ENCODE data around the gene LAMB1.

Gene LAMB1

DNA sequence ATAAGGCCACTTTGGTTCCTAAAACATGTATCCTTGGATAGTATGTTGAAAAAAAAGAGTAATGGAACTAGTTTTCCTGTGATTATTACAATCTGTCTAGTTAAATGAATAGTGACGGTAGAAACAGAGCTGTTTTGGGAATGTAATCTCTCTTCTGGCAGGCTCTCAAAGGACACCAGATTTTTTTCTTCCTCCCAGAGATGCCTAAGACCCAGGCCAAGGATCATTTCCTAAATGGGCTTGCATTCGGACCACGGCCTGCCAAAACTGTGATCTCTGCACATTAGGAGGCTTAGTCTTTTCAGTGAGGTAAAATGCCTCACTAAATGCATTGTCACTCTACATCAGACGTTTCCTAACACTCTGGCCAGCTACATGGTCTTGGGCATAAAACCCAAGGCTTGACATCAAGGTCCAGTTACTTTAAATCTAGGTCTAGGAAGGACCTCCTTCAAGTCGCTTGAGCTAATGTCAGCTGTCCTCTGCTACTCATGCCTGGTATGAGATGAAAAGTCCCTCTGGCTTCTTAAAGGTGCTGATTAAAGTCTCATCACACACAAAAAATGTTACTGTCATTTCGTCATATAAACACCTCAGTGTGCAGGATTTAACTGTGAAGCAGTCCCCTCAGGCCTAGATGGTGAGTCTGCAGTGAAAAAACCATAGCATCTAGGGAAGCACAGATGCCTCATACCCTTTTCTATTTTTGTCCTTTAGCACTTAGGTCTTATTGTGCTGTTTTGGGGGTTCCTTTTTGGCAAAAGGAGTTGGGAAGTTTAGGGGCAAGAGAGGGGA lies 64.3 kb downstream of the LAMB1 start:
- H3K4me3 ChIP-seq (ENCODE audit: low read length in 2 of 2), result no peak overlapping the region
- H3K9me3 ChIP-seq (ENCODE audit: control insufficient read depth in 2 of 2, low read length in 2 of 2), result no peaks in the 10 kb centered on the region
- peaks cover 26 to 29% of the 10 kb centered on the region in 2 donors for H3K36me3 ChIP-seq (ENCODE audit: control insufficient read depth in 2 of 2, insufficient read depth in 2 of 2, low read length in 2 of 2)
- peak overlapping the region; percentile 35 to 53 for H3K27ac ChIP-seq (ENCODE audit: low read depth in 2 of 2, low read length in 2 of 2)
- peaks cover 0 to 3% of the 10 kb centered on the region in 2 donors for H3K4me1 ChIP-seq (ENCODE audit: control insufficient read depth in 2 of 2, insufficient read depth in 2 of 2, low read length in 2 of 2)
- H3K9ac ChIP-seq (ENCODE audit: low read depth in 1 of 2, low read length in 2 of 2), result no peak overlapping the region
- no peaks in the 10 kb centered on the region for H3K27me3 ChIP-seq (ENCODE audit: control insufficient read depth in 2 of 2, insufficient read depth in 2 of 2, low read length in 2 of 2)

DNA sequence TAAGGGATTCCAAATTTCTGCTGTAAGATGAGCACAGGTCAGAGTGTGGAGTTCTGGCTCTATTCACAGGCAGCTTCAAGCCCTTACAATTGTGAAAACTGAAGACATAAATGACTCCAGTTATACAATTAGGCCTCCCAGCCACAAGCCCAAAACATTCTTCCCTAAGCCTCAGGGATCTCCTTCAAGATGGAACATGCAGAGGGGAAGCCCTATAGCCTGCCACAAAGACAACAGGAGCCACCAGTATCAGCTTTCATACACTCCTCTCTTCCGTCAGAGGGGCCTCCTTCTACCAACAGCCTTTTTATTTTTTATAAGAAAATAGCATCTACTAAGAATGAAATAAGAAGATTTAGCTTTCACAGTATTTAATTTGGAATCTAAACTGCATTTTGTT lies 65.4 kb downstream of the LAMB1 start:
- peaks cover 0 to 3% of the 10 kb centered on the region in 2 donors for H3K4me1 ChIP-seq (ENCODE audit: control insufficient read depth in 2 of 2, insufficient read depth in 2 of 2, low read length in 2 of 2)
- no peak overlapping the region for H3K4me3 ChIP-seq (ENCODE audit: low read length in 2 of 2)
- no peak overlapping the region for H3K9ac ChIP-seq (ENCODE audit: low read depth in 1 of 2, low read length in 2 of 2)
- H3K27ac ChIP-seq (ENCODE audit: low read depth in 2 of 2, low read length in 2 of 2), result no peak overlapping the region
- H3K9me3 ChIP-seq (ENCODE audit: control insufficient read depth in 2 of 2, low read length in 2 of 2), result no peaks in the 10 kb centered on the region
- H3K36me3 ChIP-seq (ENCODE audit: control insufficient read depth in 2 of 2, insufficient read depth in 2 of 2, low read length in 2 of 2), result peaks cover 24 to 34% of the 10 kb centered on the region in 2 donors
- no peaks in the 10 kb centered on the region for H3K27me3 ChIP-seq (ENCODE audit: control insufficient read depth in 2 of 2, insufficient read depth in 2 of 2, low read length in 2 of 2)

GRCh38 chr7:107936312-107936711 lies 66.6 kb downstream of the LAMB1 start:
- H3K4me3 ChIP-seq (ENCODE audit: low read length in 2 of 2), result no peak overlapping the region
- no peaks in the 10 kb centered on the region for H3K9me3 ChIP-seq (ENCODE audit: control insufficient read depth in 2 of 2, low read length in 2 of 2)
- peaks cover 27 to 38% of the 10 kb centered on the region in 2 donors for H3K36me3 ChIP-seq (ENCODE audit: control insufficient read depth in 2 of 2, insufficient read depth in 2 of 2, low read length in 2 of 2)
- H3K27me3 ChIP-seq (ENCODE audit: control insufficient read depth in 2 of 2, insufficient read depth in 2 of 2, low read length in 2 of 2), result no peaks in the 10 kb centered on the region
- no peak overlapping the region for H3K9ac ChIP-seq (ENCODE audit: low read depth in 1 of 2, low read length in 2 of 2)
- H3K27ac ChIP-seq (ENCODE audit: low read depth in 2 of 2, low read length in 2 of 2), result no peak overlapping the region
- peaks cover 0 to 3% of the 10 kb centered on the region in 2 donors for H3K4me1 ChIP-seq (ENCODE audit: control insufficient read depth in 2 of 2, insufficient read depth in 2 of 2, low read length in 2 of 2)

GRCh38 chr7:107934991-107935770 lies 67.8 kb downstream of the LAMB1 start:
- H3K27ac ChIP-seq (ENCODE audit: low read depth in 2 of 2, low read length in 2 of 2), result no peak overlapping the region
- H3K27me3 ChIP-seq (ENCODE audit: control insufficient read depth in 2 of 2, insufficient read depth in 2 of 2, low read length in 2 of 2), result no peaks in the 10 kb centered on the region
- no peaks in the 10 kb centered on the region for H3K9me3 ChIP-seq (ENCODE audit: control insufficient read depth in 2 of 2, low read length in 2 of 2)
- H3K4me3 ChIP-seq (ENCODE audit: low read length in 2 of 2), result no peak overlapping the region
- H3K36me3 ChIP-seq (ENCODE audit: control insufficient read depth in 2 of 2, insufficient read depth in 2 of 2, low read length in 2 of 2), result peaks cover 30 to 31% of the 10 kb centered on the region in 2 donors
- H3K9ac ChIP-seq (ENCODE audit: low read depth in 1 of 2, low read length in 2 of 2), result no peak overlapping the region
- H3K4me1 ChIP-seq (ENCODE audit: control insufficient read depth in 2 of 2, insufficient read depth in 2 of 2, low read length in 2 of 2), result peaks cover 0 to 3% of the 10 kb centered on the region in 2 donors

DNA sequence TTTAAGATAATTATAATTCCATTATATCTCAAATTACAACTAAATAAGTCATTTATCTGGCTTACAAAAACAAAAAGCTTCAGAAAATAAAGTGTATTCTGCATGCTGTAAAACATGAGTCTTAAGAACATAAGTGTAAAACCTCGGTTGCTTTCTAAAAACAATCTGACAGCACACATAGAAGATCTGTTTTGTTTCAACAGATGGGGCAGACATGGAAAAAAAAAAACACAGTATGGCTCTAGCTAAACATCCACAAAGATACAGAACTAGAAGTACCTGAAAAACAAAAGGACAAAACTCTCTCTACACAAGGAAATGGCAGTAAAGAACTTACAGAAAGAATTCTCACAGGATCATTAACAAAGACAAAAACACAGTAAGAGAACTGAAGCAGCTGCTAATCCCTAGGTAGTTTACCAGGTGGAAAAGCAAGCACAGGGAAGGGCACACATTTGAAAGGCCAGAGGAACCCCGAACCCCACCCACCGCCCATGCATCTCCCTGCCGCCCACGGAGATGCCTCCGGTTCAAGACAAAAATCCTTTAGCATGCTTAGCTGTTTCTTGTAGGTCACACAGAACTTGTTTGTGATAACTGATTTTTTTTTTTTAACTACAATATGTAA lies 69.5 kb downstream of the LAMB1 start:
- H3K4me1 ChIP-seq (ENCODE audit: control insufficient read depth in 2 of 2, insufficient read depth in 2 of 2, low read length in 2 of 2), result no peaks in the 10 kb centered on the region
- H3K27ac ChIP-seq (ENCODE audit: low read depth in 2 of 2, low read length in 2 of 2), result no peak overlapping the region
- no peaks in the 10 kb centered on the region for H3K9me3 ChIP-seq (ENCODE audit: control insufficient read depth in 2 of 2, low read length in 2 of 2)
- H3K9ac ChIP-seq (ENCODE audit: low read depth in 1 of 2, low read length in 2 of 2), result no peak overlapping the region
- no peak overlapping the region for H3K4me3 ChIP-seq (ENCODE audit: low read length in 2 of 2)
- no peaks in the 10 kb centered on the region for H3K27me3 ChIP-seq (ENCODE audit: control insufficient read depth in 2 of 2, insufficient read depth in 2 of 2, low read length in 2 of 2)
- H3K36me3 ChIP-seq (ENCODE audit: control insufficient read depth in 2 of 2, insufficient read depth in 2 of 2, low read length in 2 of 2), result peaks cover 32 to 35% of the 10 kb centered on the region in 2 donors

GRCh38 chr7:107932805-107933204 lies 70.2 kb downstream of the LAMB1 start:
- Histone ChIP-seq H3K4me3 (ENCODE audit: low read length in 2 of 2) (no peak overlapping the region), H3K9me3 (ENCODE audit: control insufficient read depth in 2 of 2, low read length in 2 of 2) (no peaks in the 10 kb centered on the region), H3K9ac (ENCODE audit: low read depth in 1 of 2, low read length in 2 of 2) (no peak overlapping the region), H3K4me1 (ENCODE audit: control insufficient read depth in 2 of 2, insufficient read depth in 2 of 2, low read length in 2 of 2) (no peaks in the 10 kb centered on the region), H3K27me3 (ENCODE audit: control insufficient read depth in 2 of 2, insufficient read depth in 2 of 2, low read length in 2 of 2) (no peaks in the 10 kb centered on the region), H3K36me3 (ENCODE audit: control insufficient read depth in 2 of 2, insufficient read depth in 2 of 2, low read length in 2 of 2) (peaks cover 36 to 40% of the 10 kb centered on the region in 2 donors), H3K27ac (ENCODE audit: low read depth in 2 of 2, low read length in 2 of 2) (no peak overlapping the region)

GRCh38 chr7:107931740-107932515 lies 71.0 kb downstream of the LAMB1 start:
- H3K27ac ChIP-seq (ENCODE audit: low read depth in 2 of 2, low read length in 2 of 2), result no peak overlapping the region
- H3K36me3 ChIP-seq (ENCODE audit: control insufficient read depth in 2 of 2, insufficient read depth in 2 of 2, low read length in 2 of 2), result peaks cover 39 to 44% of the 10 kb centered on the region in 2 donors

GRCh38 chr7:107926481-107926880 lies 76.5 kb downstream of the LAMB1 start:
- H3K27ac ChIP-seq (ENCODE audit: low read depth in 2 of 2, low read length in 2 of 2), result no peak overlapping the region

More at GRCh38 chr7:107931740-107932515, 71.0 kb downstream of the LAMB1 start:
- H3K27me3 ChIP-seq (ENCODE audit: control insufficient read depth in 2 of 2, insufficient read depth in 2 of 2, low read length in 2 of 2), result no peaks in the 10 kb centered on the region
- no peaks in the 10 kb centered on the region for H3K9me3 ChIP-seq (ENCODE audit: control insufficient read depth in 2 of 2, low read length in 2 of 2)
- H3K4me1 ChIP-seq (ENCODE audit: control insufficient read depth in 2 of 2, insufficient read depth in 2 of 2, low read length in 2 of 2), result no peaks in the 10 kb centered on the region
- H3K4me3 ChIP-seq (ENCODE audit: low read length in 2 of 2), result no peak overlapping the region
- no peak overlapping the region for H3K9ac ChIP-seq (ENCODE audit: low read depth in 1 of 2, low read length in 2 of 2)

GRCh38 chr7:107924841-107925504 lies 78.0 kb downstream of the LAMB1 start:
- Histone ChIP-seq H3K27me3 (ENCODE audit: control insufficient read depth in 2 of 2, insufficient read depth in 2 of 2, low read length in 2 of 2) (no peaks in the 10 kb centered on the region), H3K4me1 (ENCODE audit: control insufficient read depth in 2 of 2, insufficient read depth in 2 of 2, low read length in 2 of 2) (peaks cover 0 to 3% of the 10 kb centered on the region in 2 donors), H3K36me3 (ENCODE audit: control insufficient read depth in 2 of 2, insufficient read depth in 2 of 2, low read length in 2 of 2) (peaks cover 50 to 66% of the 10 kb centered on the region in 2 donors), H3K4me3 (ENCODE audit: low read length in 2 of 2) (no peak overlapping the region), H3K9me3 (ENCODE audit: control insufficient read depth in 2 of 2, low read length in 2 of 2) (no peaks in the 10 kb centered on the region), H3K9ac (ENCODE audit: low read depth in 1 of 2, low read length in 2 of 2) (no peak overlapping the region), H3K27ac (ENCODE audit: low read depth in 2 of 2, low read length in 2 of 2) (no peak overlapping the region)

More at GRCh38 chr7:107926481-107926880, 76.5 kb downstream of the LAMB1 start:
- H3K27me3 ChIP-seq (ENCODE audit: control insufficient read depth in 2 of 2, insufficient read depth in 2 of 2, low read length in 2 of 2), result no peaks in the 10 kb centered on the region
- H3K9me3 ChIP-seq (ENCODE audit: control insufficient read depth in 2 of 2, low read length in 2 of 2), result no peaks in the 10 kb centered on the region
- no peak overlapping the region for H3K9ac ChIP-seq (ENCODE audit: low read depth in 1 of 2, low read length in 2 of 2)
- no peaks in the 10 kb centered on the region for H3K4me1 ChIP-seq (ENCODE audit: control insufficient read depth in 2 of 2, insufficient read depth in 2 of 2, low read length in 2 of 2)
- H3K36me3 ChIP-seq (ENCODE audit: control insufficient read depth in 2 of 2, insufficient read depth in 2 of 2, low read length in 2 of 2), result peaks cover 46 to 68% of the 10 kb centered on the region in 2 donors
- no peak overlapping the region for H3K4me3 ChIP-seq (ENCODE audit: low read length in 2 of 2)
